Loucy (cell line): ENCODE results near the gene LCN10.

ENCODE experiments used
- H2AFZ ChIP-seq: fragments of 200-600 bp; sonication (generic); 2 replicates; pipeline ENCODE4 v1.6.0; 2016; ENCODE audit warnings: antibody characterized with exemption, mild to moderate bottlenecking, low read length, moderate library complexity
- H3F3A ChIP-seq: fragments of 200-600 bp; 2 replicates; pipeline ENCODE4 v1.6.0; 2016; ENCODE audit warnings: antibody characterized with exemption, low read depth, mild to moderate bottlenecking
- H3K27me3 ChIP-seq: fragments of 200-600 bp; sonication (generic); 2 replicates; pipeline ENCODE4 v1.6.1; 2014; ENCODE audit warnings: low read length, mild to moderate bottlenecking; ENCODE audit not compliant: insufficient read depth, poor library complexity, severe bottlenecking
- H3K36me3 ChIP-seq: fragments of 200-600 bp; sonication (generic); 2 replicates; pipeline ENCODE4 v1.6.1; 2016; ENCODE audit warnings: low read length; ENCODE audit not compliant: insufficient read depth
- H3K4me1 ChIP-seq: fragments of 200-600 bp; sonication (generic); 2 replicates; pipeline ENCODE4 v1.5.1; 2014; ENCODE audit warnings: low read length, mild to moderate bottlenecking; ENCODE audit not compliant: insufficient read depth, poor library complexity, severe bottlenecking
- H3K4me2 ChIP-seq: fragments of 200-600 bp; sonication (generic); 2 replicates; pipeline ENCODE4 v1.6.0; 2014; ENCODE audit warnings: antibody characterized with exemption, low read length, low read depth, mild to moderate bottlenecking; ENCODE audit not compliant: poor library complexity, severe bottlenecking
- H3K4me3 ChIP-seq: fragments of 200-600 bp; sonication (generic); 2 replicates; pipeline ENCODE4 v1.5.1; 2014; ENCODE audit warnings: low read length, mild to moderate bottlenecking, mixed read lengths; ENCODE audit not compliant: poor library complexity, severe bottlenecking
- H3K79me2 ChIP-seq: fragments of 200-600 bp; sonication (generic); 2 replicates; pipeline ENCODE4 v1.6.1; 2014; ENCODE audit warnings: low read length; ENCODE audit not compliant: insufficient read depth
- H3K9ac ChIP-seq: fragments of 200-600 bp; sonication (generic); 2 replicates; pipeline ENCODE4 v1.6.0; 2014; ENCODE audit warnings: mild to moderate bottlenecking, low read depth, low read length, moderate library complexity; ENCODE audit not compliant: poor library complexity, severe bottlenecking
- H3K9me2 ChIP-seq: fragments of 200-600 bp; sonication (generic); replicated peaks from 2 replicates; pipeline ENCODE4 v1.6.1; 2016; ENCODE audit warnings: low read depth, low read length, mixed read lengths
- H3K9me3 ChIP-seq: fragments of 200-600 bp; sonication (generic); 2 replicates; pipeline ENCODE4 v1.6.1; 2014; ENCODE audit warnings: mild to moderate bottlenecking, antibody characterized with exemption, low read length, low read depth; ENCODE audit not compliant: insufficient read depth
- H4K20me1 ChIP-seq: fragments of 200-600 bp; sonication (generic); 2 replicates; pipeline ENCODE4 v1.6.0; 2014; ENCODE audit warnings: antibody characterized with exemption, low read length, mild to moderate bottlenecking; ENCODE audit not compliant: insufficient read depth, poor library complexity, severe bottlenecking
- CTCF ChIP-seq: fragments of 200-600 bp; sonication (generic); conservative IDR thresholded peaks from 2 replicates; pipeline ENCODE4 v1.5.1; 2014; ENCODE audit warnings: mild to moderate bottlenecking, antibody characterized with exemption, low read length
- EZH2phosphoT487 ChIP-seq: fragments of 200-600 bp; IDR thresholded peaks from 2 replicates; pipeline ENCODE4 v1.6.1; 2018; ENCODE audit warnings: antibody characterized with exemption, mild to moderate bottlenecking, moderate library complexity, borderline replicate concordance

The LCN10 gene

GRCh38 chr9:136709454-136710109 lies 33.2 kb downstream of the LCN10 start:
- Histone ChIP-seq H3K9ac (no peak overlapping the region), H3K4me1 (no peaks in the 10 kb centered on the region), H3K27me3 (no peaks in the 10 kb centered on the region), H3K79me2 (no peaks in the 10 kb centered on the region), H2AFZ (no peak overlapping the region), H3K4me3 (no peak overlapping the region), H3K9me2 (no peaks in the 10 kb centered on the region), H3F3A (no peaks in the 10 kb centered on the region), H3K9me3 (no peaks in the 10 kb centered on the region), H4K20me1 (no peaks in the 10 kb centered on the region), H3K4me2 (no peak overlapping the region), H3K36me3 (no peaks in the 10 kb centered on the region)
- TF ChIP-seq EZH2phosphoT487, result no peak
- TF ChIP-seq CTCF, result no peak

- no peaks in the 10 kb centered on the region for H3K27me3 ChIP-seq
- no peak for TF ChIP-seq CTCF
- TF ChIP-seq EZH2phosphoT487, result no peak
- no peaks in the 10 kb centered on the region for H3K4me1 ChIP-seq
- H3K4me2 ChIP-seq, result no peak overlapping the region
- no peaks in the 10 kb centered on the region for H3K36me3 ChIP-seq
- H3K4me3 ChIP-seq, result no peak overlapping the region
- H3F3A ChIP-seq, result no peaks in the 10 kb centered on the region
- no peak overlapping the region for H2AFZ ChIP-seq
- H3K9me3 ChIP-seq, result no peaks in the 10 kb centered on the region
- H3K9me2 ChIP-seq, result no peaks in the 10 kb centered on the region
- no peaks in the 10 kb centered on the region for H4K20me1 ChIP-seq
- no peaks in the 10 kb centered on the region for H3K79me2 ChIP-seq
- H3K9ac ChIP-seq, result no peak overlapping the region
Measured at GRCh38 chr9:136707849-136708517, 34.8 kb downstream of the LCN10 start.

GRCh38 chr9:136707011-136707410 lies 35.7 kb downstream of the LCN10 start:
- Histone ChIP-seq H3F3A (no peaks in the 10 kb centered on the region), H3K9ac (no peak overlapping the region), H3K79me2 (no peaks in the 10 kb centered on the region), H2AFZ (no peak overlapping the region), H3K27me3 (no peaks in the 10 kb centered on the region), H3K36me3 (no peaks in the 10 kb centered on the region), H3K4me1 (no peaks in the 10 kb centered on the region), H3K4me3 (no peak overlapping the region), H3K9me3 (no peaks in the 10 kb centered on the region), H3K4me2 (no peak overlapping the region), H3K9me2 (no peaks in the 10 kb centered on the region), H4K20me1 (no peaks in the 10 kb centered on the region)
- TF ChIP-seq EZH2phosphoT487, result no peak
- no peak for TF ChIP-seq CTCF
